Measurements from ENCODE around the gene CLMP.

Gene CLMP

GRCh38 chr11:123164732-123165450 is 30.2 kb downstream of the CLMP start:
- DNase-seq (ENCODE audit: extremely low read depth, insufficient read length): no peak

GRCh38 chr11:123163621-123164020 is 31.4 kb downstream of the CLMP start:
- Histone ChIP-seq H3K27me3 (replicated peaks; ENCODE audit: control insufficient read depth, insufficient read depth, low read length) (no peaks in the 10 kb centered on the region; the same call in 1 of the 2 replicates), H3K4me3 (replicated peaks; ENCODE audit: low read depth, low read length) (no peak overlapping the region), H3K36me3 (ENCODE audit: control insufficient read depth, insufficient read depth, low read length) (no peaks in the 10 kb centered on the region)
- no peak for DNase-seq (ENCODE audit: extremely low read depth, insufficient read length)
- peak; percentile 9 for TF ChIP-seq CTCF (IDR thresholded peaks at IDR 0.05; ENCODE audit: insufficient read depth, low read length, poor library complexity, severe bottlenecking)

More at GRCh38 chr11:123164732-123165450, 30.2 kb downstream of the CLMP start:
- H3K27me3 ChIP-seq (replicated peaks; ENCODE audit: control insufficient read depth, insufficient read depth, low read length): no peaks in the 10 kb centered on the region; the same call in 1 of the 2 replicates
- H3K36me3 ChIP-seq (ENCODE audit: control insufficient read depth, insufficient read depth, low read length): no peaks in the 10 kb centered on the region
- no peak for TF ChIP-seq CTCF (IDR thresholded peaks at IDR 0.05; ENCODE audit: insufficient read depth, low read length, poor library complexity, severe bottlenecking)
- no peak overlapping the region for H3K4me3 ChIP-seq (replicated peaks; ENCODE audit: low read depth, low read length)

- Histone ChIP-seq H3K27me3 (replicated peaks; ENCODE audit: control insufficient read depth, insufficient read depth, low read length) (no peaks in the 10 kb centered on the region; the same call in 1 of the 2 replicates), H3K4me3 (replicated peaks; ENCODE audit: low read depth, low read length) (no peak overlapping the region), H3K36me3 (ENCODE audit: control insufficient read depth, insufficient read depth, low read length) (no peaks in the 10 kb centered on the region)
- DNase-seq (ENCODE audit: extremely low read depth, insufficient read length): no peak
- TF ChIP-seq CTCF (IDR thresholded peaks at IDR 0.05; ENCODE audit: insufficient read depth, low read length, poor library complexity, severe bottlenecking): no peak
Measured at GRCh38 chr11:123161376-123162030, 33.5 kb downstream of the CLMP start.

- no peak overlapping the region for H3K4me3 ChIP-seq (replicated peaks; ENCODE audit: low read depth, low read length)
- TF ChIP-seq CTCF (IDR thresholded peaks at IDR 0.05; ENCODE audit: insufficient read depth, low read length, poor library complexity, severe bottlenecking): no peak
- H3K27me3 ChIP-seq (replicated peaks; ENCODE audit: control insufficient read depth, insufficient read depth, low read length): no peaks in the 10 kb centered on the region; the same call in 1 of the 2 replicates
- DNase-seq (ENCODE audit: extremely low read depth, insufficient read length): no peak
- H3K36me3 ChIP-seq (ENCODE audit: control insufficient read depth, insufficient read depth, low read length): no peaks in the 10 kb centered on the region
Measured at GRCh38 chr11:123159183-123159857, 35.7 kb downstream of the CLMP start.

- DNase-seq (ENCODE audit: extremely low read depth, insufficient read length): no peak
- no peak overlapping the region for H3K4me3 ChIP-seq (replicated peaks; ENCODE audit: low read depth, low read length)
- no peaks in the 10 kb centered on the region for H3K36me3 ChIP-seq (ENCODE audit: control insufficient read depth, insufficient read depth, low read length)
- TF ChIP-seq CTCF (IDR thresholded peaks at IDR 0.05; ENCODE audit: insufficient read depth, low read length, poor library complexity, severe bottlenecking): no peak
- H3K27me3 ChIP-seq (replicated peaks; ENCODE audit: control insufficient read depth, insufficient read depth, low read length): no peaks in the 10 kb centered on the region; the same call in 1 of the 2 replicates
Measured at GRCh38 chr11:123158033-123159003, 36.7 kb downstream of the CLMP start.

Data from GM06990 (cell line).